ENCODE data around the gene BABAM2.

DNA sequence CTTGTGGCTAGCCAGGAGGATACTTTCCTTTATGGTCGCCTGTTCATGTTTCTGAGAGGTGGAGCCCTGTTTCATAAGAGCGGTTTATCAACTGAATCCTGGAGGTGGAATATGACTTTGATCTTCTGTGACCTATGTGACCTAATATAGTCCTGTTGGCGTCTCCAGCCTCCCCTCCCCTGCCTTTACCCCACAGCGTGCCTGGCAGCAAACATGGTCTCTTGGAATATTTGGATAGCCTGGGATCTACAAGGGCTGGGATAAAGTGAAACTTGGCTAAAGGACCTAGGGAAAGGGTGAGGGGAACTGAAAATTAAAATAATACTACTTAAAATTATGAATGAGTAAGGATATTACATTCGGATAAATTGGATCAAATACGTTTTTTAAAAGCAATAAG lies 246.0 kb downstream of the BABAM2 start:
- TF ChIP-seq CTCF (conservative IDR thresholded peaks at IDR 0.05) (no peak), EZH2 (IDR thresholded peaks at IDR 0.05; ENCODE audit: low read depth) (no peak)
